C4-2B (cell line): ENCODE data around the gene MRPL11.

Experiments used
- H3K27ac ChIP-seq: fragments of 450-650 bp; 2 replicates; pipeline ENCODE4 v1.5.1; 2017
- CTCF ChIP-seq: fragments of 450-650 bp; conservative IDR thresholded peaks from 2 replicates; pipeline ENCODE4 v1.5.1; 2017; ENCODE audit warnings: mild to moderate bottlenecking
- ZFX ChIP-seq: fragments of 450-650 bp; IDR thresholded peaks from 2 replicates; pipeline ENCODE4 v1.6.1; 2017

Gene MRPL11

GRCh38 chr11:66408488-66409214 lies 30.0 kb downstream of the MRPL11 start:
- TF ChIP-seq CTCF (peak; percentile 100), ZFX (no peak)
- no peak overlapping the region for H3K27ac ChIP-seq

- no peak overlapping the region for H3K27ac ChIP-seq
- TF ChIP-seq ZFX (no peak), CTCF (no peak)
Measured at GRCh38 chr11:66407651-66408050, 31.0 kb downstream of the MRPL11 start.

GRCh38 chr11:66393954-66394353 lies 44.7 kb downstream of the MRPL11 start:
- TF ChIP-seq ZFX = no peak
- no peak for TF ChIP-seq CTCF
- no peak overlapping the region for H3K27ac ChIP-seq

GRCh38 chr11:66391322-66391721 lies 47.3 kb downstream of the MRPL11 start:
- TF ChIP-seq ZFX (no peak), CTCF (no peak)
- no peak overlapping the region for H3K27ac ChIP-seq

GRCh38 chr11:66388780-66389386 lies 49.8 kb downstream of the MRPL11 start:
- TF ChIP-seq CTCF = peak; percentile 86
- TF ChIP-seq ZFX = no peak
- no peak overlapping the region for H3K27ac ChIP-seq

- TF ChIP-seq CTCF (peak; percentile 97), ZFX (no peak)
- H3K27ac ChIP-seq = no peak overlapping the region
Measured at GRCh38 chr11:66386171-66387069, 52.2 kb downstream of the MRPL11 start.
